ENCODE results near the gene MFSD12.

GRCh38 chr19:3504735-3505134, 52.7 kb downstream of the MFSD12 start:
- no peak for TF ChIP-seq CTCF (IDR thresholded peaks at IDR 0.05)
- no peak for TF ChIP-seq POLR2A (IDR thresholded peaks at IDR 0.05)

Measured in gastroesophageal sphincter (tissue), 3 donors.